Endothelial cell of umbilical vein (primary cell): ENCODE measurements around the gene ZMYM4.

ENCODE experiments used
- CTCF ChIP-seq, 2 donors: IDR thresholded peaks; 1 replicate in 1 of 2; 2 replicates in 1 of 2; pipeline ENCODE4 v1.5.1; 2011; ENCODE audit warnings: low read length in 2 of 2, mild to moderate bottlenecking in 2 of 2, moderate library complexity in 2 of 2, control low read depth in 1 of 2, inconsistent platforms in 1 of 2, low read depth in 1 of 2; ENCODE audit not compliant: insufficient read depth in 1 of 2; ENCODE audit errors: extremely low read depth in 1 of 2
- EZH2 ChIP-seq: IDR thresholded peaks from 2 replicates; pipeline ENCODE4 v1.6.1; 2012; ENCODE audit warnings: borderline replicate concordance, low read depth, mild to moderate bottlenecking, moderate library complexity, low read length, inconsistent platforms; ENCODE audit not compliant: severe bottlenecking
- MAX ChIP-seq: IDR thresholded peaks from 2 replicates; pipeline ENCODE4 v1.6.1; 2011; ENCODE audit not compliant: insufficient read depth, insufficient read length
- POLR2A ChIP-seq: IDR thresholded peaks from 2 replicates; pipeline ENCODE4 v1.6.1; 2012; ENCODE audit warnings: low read depth, mild to moderate bottlenecking, control low read depth, low read length
- POLR2AphosphoS5 ChIP-seq: IDR thresholded peaks from 2 replicates; pipeline ENCODE4 v1.6.1; 2012; ENCODE audit warnings: low read depth, mild to moderate bottlenecking, control low read depth, low read length, moderate library complexity; ENCODE audit not compliant: insufficient read depth

- TF ChIP-seq CTCF (IDR thresholded peaks at IDR 0.05; ENCODE audit: extremely low read depth in 1 of 2, insufficient read depth in 1 of 2, low read depth in 1 of 2, low read length in 2 of 2): no peak
- no peak for TF ChIP-seq MAX
- TF ChIP-seq POLR2A: no peak
- TF ChIP-seq EZH2: no peak
- no peak for TF ChIP-seq POLR2AphosphoS5
Measured at GRCh38 chr1:35223084-35223630, 45.4 kb upstream of the ZMYM4 start.
